ENCODE data around the gene SMYD3.
A peak's percentile ranks its signal among the peaks of the same experiment; 100 is the strongest.
"Not testable (repeated sequence)": the region's sequence is repeated elsewhere in the genome, so short reads cannot be mapped to it uniquely, and the experiment has no call there.

The SMYD3 gene

GRCh38 chr1:246063013-246063616 is 444.0 kb downstream of the SMYD3 start:
- no peak for DNase-seq

- no peak for DNase-seq
Measured at GRCh38 chr1:246058466-246058865, 448.6 kb downstream of the SMYD3 start.

- no peak for DNase-seq
Measured at GRCh38 chr1:246052603-246053002, 454.5 kb downstream of the SMYD3 start.

GRCh38 chr1:246051909-246052518 is 455.1 kb downstream of the SMYD3 start:
- no peak for DNase-seq

GRCh38 chr1:246048693-246049092 is 458.4 kb downstream of the SMYD3 start:
- DNase-seq, result no peak

- no peak for DNase-seq
Measured at GRCh38 chr1:246043556-246043955, 463.5 kb downstream of the SMYD3 start.

- DNase-seq, result no peak
Measured at GRCh38 chr1:246041360-246041759, 465.7 kb downstream of the SMYD3 start.

GRCh38 chr1:246040200-246040890 is 466.7 kb downstream of the SMYD3 start:
- no peak for DNase-seq

GRCh38 chr1:246039584-246039983 is 467.5 kb downstream of the SMYD3 start:
- no peak for DNase-seq

GRCh38 chr1:246037832-246038231 is 469.2 kb downstream of the SMYD3 start:
- no peak for DNase-seq

- no peak for DNase-seq
Measured at GRCh38 chr1:246036175-246036574, 470.9 kb downstream of the SMYD3 start.

GRCh38 chr1:246035060-246035541 is 472.0 kb downstream of the SMYD3 start:
- no peak for DNase-seq

GRCh38 chr1:246034630-246035029 is 472.4 kb downstream of the SMYD3 start:
- DNase-seq, result no peak

- DNase-seq, result no peak
Measured at GRCh38 chr1:246032984-246033383, 474.1 kb downstream of the SMYD3 start.

- no peak for DNase-seq
Measured at GRCh38 chr1:246032031-246032551, 475.0 kb downstream of the SMYD3 start.

GRCh38 chr1:246029616-246030015 is 477.5 kb downstream of the SMYD3 start:
- DNase-seq, result no peak

- DNase-seq, result not testable (repeated sequence)
Measured at GRCh38 chr1:246024118-246024517, 483.0 kb downstream of the SMYD3 start.

GRCh38 chr1:246020211-246020954 is 486.7 kb downstream of the SMYD3 start:
- DNase-seq, result peak in 1 of 5 experiments; percentile 55

GRCh38 chr1:246018146-246018545 is 488.9 kb downstream of the SMYD3 start:
- DNase-seq, result no peak

GRCh38 chr1:246012341-246012740 is 494.7 kb downstream of the SMYD3 start:
- peak in 1 of 5 experiments; percentile 62 for DNase-seq

GRCh38 chr1:246010386-246010785 is 496.7 kb downstream of the SMYD3 start:
- DNase-seq, result no peak

- DNase-seq, result no peak
Measured at GRCh38 chr1:246008363-246008831, 498.7 kb downstream of the SMYD3 start.

- DNase-seq, result no peak
Measured at GRCh38 chr1:246005067-246005466, 502.0 kb downstream of the SMYD3 start.
